Gastroesophageal sphincter (tissue), 4 donors: Measurements from ENCODE around the gene CREBBP. TPM values are rescaled to one million over a fixed set of nuclear protein-coding genes. Genes with fewer than 3 reads are reported as not detected.

Source experiments
- ATAC-seq: fragments of 150-250 bp; one replicate; pipeline ENCODE4 v1.9.1; 2016; ENCODE audit warnings: mild to moderate bottlenecking, moderate library complexity
- H3K27ac ChIP-seq, 4 donors: fragments of 200-600 bp; sonication (generic) in 3 of 4; 1 replicate in 3 of 4; 2 replicates in 1 of 4; pipeline ENCODE4 v1.5.1; 2016 to 2019
- H3K27me3 ChIP-seq: fragments of 200-600 bp; sonication (generic); one replicate; pipeline ENCODE4 v1.5.1; 2019
- H3K36me3 ChIP-seq, 2 donors: fragments of 200-600 bp; sonication (generic); one replicate each; pipeline ENCODE4 v1.5.1; 2019; ENCODE audit warnings: control low read depth in 1 of 2
- H3K4me1 ChIP-seq, 3 donors: fragments of 200-600 bp; sonication (generic); 1 replicate in 2 of 3; 2 replicates in 1 of 3; pipeline ENCODE4 v1.5.1; 2016 to 2019; ENCODE audit warnings: control low read depth in 2 of 3
- H3K4me3 ChIP-seq, 2 donors: fragments of 200-600 bp; sonication (generic); one replicate each; pipeline ENCODE4 v1.5.1; 2019; ENCODE audit warnings: mild to moderate bottlenecking in 1 of 2, moderate library complexity in 1 of 2
- H3K9me3 ChIP-seq, 3 donors: fragments of 200-600 bp; sonication (generic); one replicate each; pipeline ENCODE4 v1.5.1; 2017 to 2019; ENCODE audit warnings: control low read depth in 2 of 3
- EP300 ChIP-seq: sonication (generic); formaldehyde crosslinking; IDR thresholded peaks from one replicate; pipeline ENCODE4 v1.6.1; 2017; ENCODE audit warnings: antibody characterized with exemption, mild to moderate bottlenecking
- POLR2A ChIP-seq, 2 donors: fragments of 450-650 bp; IDR thresholded peaks; one replicate each; pipeline ENCODE4 v1.6.1; 2017; ENCODE audit warnings: antibody characterized with exemption in 2 of 2, mild to moderate bottlenecking in 2 of 2, moderate library complexity in 1 of 2
- POLR2AphosphoS5 ChIP-seq: sonication (generic); formaldehyde crosslinking; IDR thresholded peaks from one replicate; pipeline ENCODE4 v1.6.1; 2017; ENCODE audit warnings: antibody characterized with exemption
- WGBS, 2 donors: methylation state at CpG; one replicate each; pipeline ENCODE4 v1.1.5; 2018; ENCODE audit warnings: low coverage in 1 of 2; 5-methylcytosine and 5-hydroxymethylcytosine counted together
- total RNA-seq, 4 donors: library from RNA; depleted of rRNA; stranded (reverse); fragments of >200 nt; gene quantifications; one replicate each; pipeline ENCODE4 v1.1.0, GENCODE V29; 2016
- TF ChIP-seq, protein P1 (sequence below), 4 experiments: fragments of 200-600 bp in 2 of 4; fragments of 450-650 bp in 2 of 4; sonication (generic) in 1 of 4; IDR thresholded peaks; one replicate each; pipeline ENCODE4 v1.5.1; 2017 to 2019; ENCODE audit warnings: antibody characterized with exemption in 4 of 4, mild to moderate bottlenecking in 2 of 4, moderate library complexity in 2 of 4

The CREBBP gene
- total RNA-seq, 4 donors from 2014 or later = 45.9 to 115 (median 61.7) TPM

DNA sequence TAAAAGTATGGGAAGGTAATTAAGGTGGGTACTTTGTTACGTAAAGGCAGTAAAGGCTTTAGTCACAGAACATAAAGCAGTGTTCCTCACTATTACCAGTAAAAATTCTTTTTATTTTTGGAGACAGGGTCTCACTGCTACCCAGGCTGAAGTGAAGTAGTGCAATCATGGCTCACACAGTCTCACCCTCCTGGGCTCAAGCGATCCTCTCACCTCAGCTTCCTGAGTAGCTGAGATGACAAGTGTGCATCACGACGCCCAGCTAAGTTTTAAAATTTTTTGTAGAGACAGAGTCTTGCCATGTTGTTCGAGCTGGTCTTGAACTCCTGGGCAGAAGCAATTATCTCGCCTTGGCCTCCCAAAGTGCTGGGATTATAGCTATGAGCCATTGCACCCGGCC lies 80.5 kb downstream of the CREBBP start:
- H3K27me3 ChIP-seq = no peaks in the 10 kb centered on the region
- ATAC-seq = no peak
- H3K27ac ChIP-seq = no peak overlapping the region
- no peaks in the 10 kb centered on the region for H3K9me3 ChIP-seq
- H3K36me3 ChIP-seq = no peaks in the 10 kb centered on the region
- no peak overlapping the region for H3K4me3 ChIP-seq
- TF ChIP-seq EP300 (no peak), POLR2A (IDR thresholded peaks at IDR 0.05) (no peak), POLR2AphosphoS5 (no peak)
- TF ChIP-seq, protein P1, sequence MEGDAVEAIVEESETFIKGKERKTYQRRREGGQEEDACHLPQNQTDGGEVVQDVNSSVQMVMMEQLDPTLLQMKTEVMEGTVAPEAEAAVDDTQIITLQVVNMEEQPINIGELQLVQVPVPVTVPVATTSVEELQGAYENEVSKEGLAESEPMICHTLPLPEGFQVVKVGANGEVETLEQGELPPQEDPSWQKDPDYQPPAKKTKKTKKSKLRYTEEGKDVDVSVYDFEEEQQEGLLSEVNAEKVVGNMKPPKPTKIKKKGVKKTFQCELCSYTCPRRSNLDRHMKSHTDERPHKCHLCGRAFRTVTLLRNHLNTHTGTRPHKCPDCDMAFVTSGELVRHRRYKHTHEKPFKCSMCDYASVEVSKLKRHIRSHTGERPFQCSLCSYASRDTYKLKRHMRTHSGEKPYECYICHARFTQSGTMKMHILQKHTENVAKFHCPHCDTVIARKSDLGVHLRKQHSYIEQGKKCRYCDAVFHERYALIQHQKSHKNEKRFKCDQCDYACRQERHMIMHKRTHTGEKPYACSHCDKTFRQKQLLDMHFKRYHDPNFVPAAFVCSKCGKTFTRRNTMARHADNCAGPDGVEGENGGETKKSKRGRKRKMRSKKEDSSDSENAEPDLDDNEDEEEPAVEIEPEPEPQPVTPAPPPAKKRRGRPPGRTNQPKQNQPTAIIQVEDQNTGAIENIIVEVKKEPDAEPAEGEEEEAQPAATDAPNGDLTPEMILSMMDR (IDR thresholded peaks at IDR 0.05) = no peak
- 78 to 85% methylated on average over 6 to 7 of the region's 7 CpGs for WGBS, 2 donors
- H3K4me1 ChIP-seq = peaks cover 0 to 90% (median 9%) of the 10 kb centered on the region in 3 donors

DNA sequence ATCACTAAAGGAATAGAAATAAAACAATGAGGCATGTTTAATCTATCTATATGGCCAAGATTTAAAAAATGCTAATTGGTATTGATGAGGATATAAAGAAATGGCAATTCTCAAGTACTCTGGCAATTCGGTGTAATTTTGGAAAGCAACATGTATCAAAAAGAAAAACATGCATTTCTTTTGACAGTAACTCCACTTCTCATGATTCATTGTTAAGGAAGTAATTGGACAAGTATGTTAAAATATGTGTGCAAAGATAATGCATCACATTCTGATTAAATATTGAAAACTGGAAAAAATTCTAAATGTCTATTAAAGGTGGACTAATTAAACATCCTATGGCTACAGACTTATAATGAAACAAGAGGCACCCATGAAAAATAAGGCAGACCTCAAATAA lies 81.2 kb downstream of the CREBBP start:
- peaks cover 0 to 90% (median 4%) of the 10 kb centered on the region in 3 donors for H3K4me1 ChIP-seq
- 68 to 86% methylated on average over 1 of the region's 1 CpG for WGBS, 2 donors
- H3K4me3 ChIP-seq = no peak overlapping the region
- TF ChIP-seq POLR2AphosphoS5 = no peak
- no peak for TF ChIP-seq EP300
- no peak for TF ChIP-seq POLR2A (IDR thresholded peaks at IDR 0.05)
- TF ChIP-seq, protein P1 (IDR thresholded peaks at IDR 0.05) = no peak
- no peaks in the 10 kb centered on the region for H3K36me3 ChIP-seq
- no peaks in the 10 kb centered on the region for H3K27me3 ChIP-seq
- H3K27ac ChIP-seq = no peak overlapping the region
- H3K9me3 ChIP-seq = no peaks in the 10 kb centered on the region
- ATAC-seq = no peak

DNA sequence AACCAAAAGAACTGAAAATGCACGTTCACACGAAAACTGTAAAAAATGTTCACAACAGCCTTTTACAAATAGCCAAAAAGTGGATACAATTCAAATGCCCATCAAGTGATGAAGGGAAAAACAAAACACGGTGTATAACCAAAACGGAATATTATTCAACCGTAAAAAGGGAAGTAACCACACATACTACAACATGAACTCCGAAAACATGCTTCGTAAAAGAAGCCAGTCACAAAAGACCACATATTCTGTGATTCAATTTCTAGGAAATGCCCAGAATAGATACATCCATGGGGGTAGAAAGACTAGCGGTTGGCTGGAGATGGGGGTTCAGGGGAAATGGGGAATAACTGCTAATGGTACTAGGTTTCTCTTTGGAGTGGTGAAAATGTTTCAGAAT lies 81.7 kb downstream of the CREBBP start:
- H3K4me3 ChIP-seq = no peak overlapping the region
- no peaks in the 10 kb centered on the region for H3K36me3 ChIP-seq
- 74 to 82% methylated on average over 7 to 8 of the region's 8 CpGs for WGBS, 2 donors
- peaks cover 0 to 89% (median 4%) of the 10 kb centered on the region in 3 donors for H3K4me1 ChIP-seq
- ATAC-seq = no peak
- TF ChIP-seq, protein P1 (IDR thresholded peaks at IDR 0.05) = no peak
- TF ChIP-seq POLR2AphosphoS5 (no peak), EP300 (no peak), POLR2A (IDR thresholded peaks at IDR 0.05) (no peak)
- no peaks in the 10 kb centered on the region for H3K9me3 ChIP-seq
- no peak overlapping the region for H3K27ac ChIP-seq
- no peaks in the 10 kb centered on the region for H3K27me3 ChIP-seq

DNA sequence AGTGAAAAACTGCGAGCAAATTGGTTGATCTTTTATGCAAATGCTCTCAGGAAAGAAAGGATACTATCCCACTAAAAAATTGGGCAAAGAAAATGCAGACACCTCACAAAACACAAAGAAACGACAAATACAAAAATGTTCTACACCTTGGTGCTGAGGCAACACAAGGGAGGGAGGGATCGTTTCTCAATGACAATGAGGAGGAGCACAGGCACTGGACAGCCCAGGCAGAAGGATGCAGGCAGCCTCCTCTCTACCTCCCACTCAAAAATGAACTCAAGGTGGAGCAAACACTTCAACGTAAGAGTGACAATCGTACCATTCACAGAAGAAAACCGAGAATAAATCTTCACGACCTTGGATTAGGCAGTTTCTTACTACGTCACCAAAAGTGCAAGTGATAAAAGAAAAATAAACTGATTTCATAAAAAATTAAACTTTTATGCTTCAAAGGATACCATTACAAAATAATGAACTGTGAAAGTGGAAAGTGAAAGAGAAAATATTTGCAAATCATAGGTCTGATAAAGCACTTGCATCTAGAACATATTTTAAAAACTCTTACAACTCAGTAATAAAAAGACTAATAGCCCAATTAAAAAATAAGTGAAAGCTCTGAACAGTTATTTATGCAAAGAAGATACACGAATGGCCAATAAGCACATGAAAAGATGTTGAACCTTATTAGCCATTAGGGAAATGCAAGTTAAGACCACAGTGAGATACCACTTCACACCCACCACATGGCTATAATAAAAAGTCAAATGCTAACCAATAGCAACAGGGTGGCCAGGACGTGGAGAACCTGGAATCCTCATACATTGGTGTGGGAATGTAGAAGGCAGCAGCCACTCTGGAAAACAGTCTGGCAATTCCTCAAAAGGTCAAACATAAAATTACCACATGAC lies 82.4 kb downstream of the CREBBP start:
- H3K36me3 ChIP-seq = peaks cover 0 to under 1% of the 10 kb centered on the region in 2 donors
- H3K4me1 ChIP-seq = peaks cover 0 to 89% (median 8%) of the 10 kb centered on the region in 3 donors
- no peak overlapping the region for H3K4me3 ChIP-seq
- TF ChIP-seq, protein P1 (IDR thresholded peaks at IDR 0.05) = no peak
- no peak for TF ChIP-seq POLR2A (IDR thresholded peaks at IDR 0.05)
- no peak for TF ChIP-seq EP300
- 22 to 43% methylated on average over 5 to 10 of the region's 10 CpGs for WGBS, 2 donors
- H3K27ac ChIP-seq = no peak overlapping the region
- H3K27me3 ChIP-seq = no peaks in the 10 kb centered on the region
- no peak for ATAC-seq
- H3K9me3 ChIP-seq = no peaks in the 10 kb centered on the region

DNA sequence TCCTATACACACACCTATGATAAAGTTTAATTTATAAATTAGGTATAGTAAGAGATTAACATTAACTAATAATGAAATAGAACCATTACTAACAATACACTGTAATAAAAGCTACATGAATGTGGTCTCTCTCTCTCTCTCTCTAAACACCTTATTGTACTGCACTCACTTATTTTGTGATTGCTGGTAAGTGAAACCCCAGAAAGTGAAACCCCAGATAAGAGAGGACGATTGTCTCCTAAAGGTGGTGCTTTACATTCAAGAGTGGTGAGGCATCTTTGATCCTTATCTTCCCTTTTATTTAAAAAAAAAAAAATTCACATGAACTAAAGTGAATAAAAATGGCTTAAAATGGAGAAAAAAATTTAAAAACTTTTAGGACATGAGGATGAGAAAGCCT lies 83.0 kb downstream of the CREBBP start:
- ATAC-seq = no peak
- WGBS, 2 donors = 40 to 42% methylated on average over 1 of the region's 1 CpG
- Histone ChIP-seq H3K4me1 (peaks cover 0 to 92% (median 14%) of the 10 kb centered on the region in 3 donors), H3K9me3 (no peaks in the 10 kb centered on the region), H3K27ac (no peak overlapping the region), H3K4me3 (no peak overlapping the region), H3K36me3 (peaks cover 0 to 8% of the 10 kb centered on the region in 2 donors), H3K27me3 (no peaks in the 10 kb centered on the region)
- TF ChIP-seq POLR2AphosphoS5 (no peak), POLR2A (IDR thresholded peaks at IDR 0.05) (no peak), EP300 (no peak)
- TF ChIP-seq, protein P1 (IDR thresholded peaks at IDR 0.05) = no peak
